Hair follicular keratinocyte (primary cell): ENCODE data around the gene PDPN. TPM values are rescaled to one million over a fixed set of nuclear protein-coding genes. Genes with fewer than 3 reads are reported as not detected.

Experiments used
- total RNA-seq: library from RNA; depleted of rRNA; stranded (reverse); fragments of >200 nt; gene quantifications from 2 replicates; pipeline ENCODE4 v1.2.3, GENCODE V29; 2015

PDPN gene
- total RNA-seq: 65.3 and 81.1 TPM in 2 replicates

GRCh38 chr1:13583595-13583965 is at the start of gene PDPN:
TSS of gene PDPN (plus strand) at chr1:13583832. CDS start at chr1:13584034, 202 bp downstream.

Other genes starting within 250 kb of the PDPN start
- not detected in 2 replicates for gene PRAMEF14, start 236.7 kb upstream of the PDPN start, total RNA-seq
- not detected in 2 replicates for gene PRAMEF19, start 211.9 kb upstream of the PDPN start, total RNA-seq
- gene PRAMEF17, start 194.2 kb upstream of the PDPN start, total RNA-seq: not detected in 2 replicates
- not detected in 2 replicates for gene PRAMEF20, start 173.4 kb upstream of the PDPN start, total RNA-seq
- not detected in 2 replicates for gene LRRC38, start 69.8 kb upstream of the PDPN start, total RNA-seq
- 7.9 and 16.3 TPM in 2 replicates for gene PRDM2, start 116.4 kb downstream of the PDPN start, total RNA-seq